Panc1 (cell line): ENCODE data around the gene DEFB118.

Source experiments
- POLR2AphosphoS5 ChIP-seq: IDR thresholded peaks from 2 replicates; pipeline ENCODE4 v1.6.1; 2012; ENCODE audit warnings: mild to moderate bottlenecking, low read depth, low read length, moderate library complexity
- TCF7L2 ChIP-seq: IDR thresholded peaks from 2 replicates; pipeline ENCODE4 v1.6.1; 2011; ENCODE audit warnings: mild to moderate bottlenecking, low read depth, low read length, inconsistent platforms
- TF ChIP-seq, protein P1 (sequence below): fragments of 450-650 bp; IDR thresholded peaks from 2 replicates; pipeline ENCODE4 v1.5.1; 2017; ENCODE audit warnings: mild to moderate bottlenecking
- TF ChIP-seq, protein P2 (sequence below), 2 experiments: IDR thresholded peaks; 2 replicates each; pipeline ENCODE4 v1.6.1; 2011 to 2012; ENCODE audit warnings: low read depth in 2 of 2, control low read depth in 1 of 2, low read length in 1 of 2, mild to moderate bottlenecking in 1 of 2, moderate library complexity in 1 of 2; ENCODE audit not compliant: insufficient read depth in 1 of 2

DNA sequence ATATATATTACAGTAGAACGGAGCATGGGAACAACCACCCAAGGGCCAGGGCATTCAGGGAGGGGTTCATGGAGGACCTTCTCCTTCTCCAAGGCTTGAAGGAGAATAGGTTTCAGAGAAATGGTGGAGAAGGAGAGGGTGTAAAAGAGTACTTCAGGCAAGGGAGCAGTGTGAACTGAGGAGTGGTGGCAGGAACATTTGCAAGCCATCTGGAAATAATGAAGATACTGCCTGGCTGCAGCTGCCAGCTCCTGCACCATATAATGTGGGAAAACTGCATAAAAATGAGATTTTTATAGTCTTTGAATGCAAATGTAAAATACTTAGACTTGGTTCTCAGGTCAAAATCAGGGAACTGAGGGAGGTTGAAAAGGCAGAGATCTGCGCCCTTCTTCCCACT, 47.3 kb downstream of the DEFB118 start:
- TF ChIP-seq, protein P1, sequence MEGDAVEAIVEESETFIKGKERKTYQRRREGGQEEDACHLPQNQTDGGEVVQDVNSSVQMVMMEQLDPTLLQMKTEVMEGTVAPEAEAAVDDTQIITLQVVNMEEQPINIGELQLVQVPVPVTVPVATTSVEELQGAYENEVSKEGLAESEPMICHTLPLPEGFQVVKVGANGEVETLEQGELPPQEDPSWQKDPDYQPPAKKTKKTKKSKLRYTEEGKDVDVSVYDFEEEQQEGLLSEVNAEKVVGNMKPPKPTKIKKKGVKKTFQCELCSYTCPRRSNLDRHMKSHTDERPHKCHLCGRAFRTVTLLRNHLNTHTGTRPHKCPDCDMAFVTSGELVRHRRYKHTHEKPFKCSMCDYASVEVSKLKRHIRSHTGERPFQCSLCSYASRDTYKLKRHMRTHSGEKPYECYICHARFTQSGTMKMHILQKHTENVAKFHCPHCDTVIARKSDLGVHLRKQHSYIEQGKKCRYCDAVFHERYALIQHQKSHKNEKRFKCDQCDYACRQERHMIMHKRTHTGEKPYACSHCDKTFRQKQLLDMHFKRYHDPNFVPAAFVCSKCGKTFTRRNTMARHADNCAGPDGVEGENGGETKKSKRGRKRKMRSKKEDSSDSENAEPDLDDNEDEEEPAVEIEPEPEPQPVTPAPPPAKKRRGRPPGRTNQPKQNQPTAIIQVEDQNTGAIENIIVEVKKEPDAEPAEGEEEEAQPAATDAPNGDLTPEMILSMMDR = no peak
- no peak for TF ChIP-seq POLR2AphosphoS5
- no peak for TF ChIP-seq TCF7L2
- TF ChIP-seq, protein P2, sequence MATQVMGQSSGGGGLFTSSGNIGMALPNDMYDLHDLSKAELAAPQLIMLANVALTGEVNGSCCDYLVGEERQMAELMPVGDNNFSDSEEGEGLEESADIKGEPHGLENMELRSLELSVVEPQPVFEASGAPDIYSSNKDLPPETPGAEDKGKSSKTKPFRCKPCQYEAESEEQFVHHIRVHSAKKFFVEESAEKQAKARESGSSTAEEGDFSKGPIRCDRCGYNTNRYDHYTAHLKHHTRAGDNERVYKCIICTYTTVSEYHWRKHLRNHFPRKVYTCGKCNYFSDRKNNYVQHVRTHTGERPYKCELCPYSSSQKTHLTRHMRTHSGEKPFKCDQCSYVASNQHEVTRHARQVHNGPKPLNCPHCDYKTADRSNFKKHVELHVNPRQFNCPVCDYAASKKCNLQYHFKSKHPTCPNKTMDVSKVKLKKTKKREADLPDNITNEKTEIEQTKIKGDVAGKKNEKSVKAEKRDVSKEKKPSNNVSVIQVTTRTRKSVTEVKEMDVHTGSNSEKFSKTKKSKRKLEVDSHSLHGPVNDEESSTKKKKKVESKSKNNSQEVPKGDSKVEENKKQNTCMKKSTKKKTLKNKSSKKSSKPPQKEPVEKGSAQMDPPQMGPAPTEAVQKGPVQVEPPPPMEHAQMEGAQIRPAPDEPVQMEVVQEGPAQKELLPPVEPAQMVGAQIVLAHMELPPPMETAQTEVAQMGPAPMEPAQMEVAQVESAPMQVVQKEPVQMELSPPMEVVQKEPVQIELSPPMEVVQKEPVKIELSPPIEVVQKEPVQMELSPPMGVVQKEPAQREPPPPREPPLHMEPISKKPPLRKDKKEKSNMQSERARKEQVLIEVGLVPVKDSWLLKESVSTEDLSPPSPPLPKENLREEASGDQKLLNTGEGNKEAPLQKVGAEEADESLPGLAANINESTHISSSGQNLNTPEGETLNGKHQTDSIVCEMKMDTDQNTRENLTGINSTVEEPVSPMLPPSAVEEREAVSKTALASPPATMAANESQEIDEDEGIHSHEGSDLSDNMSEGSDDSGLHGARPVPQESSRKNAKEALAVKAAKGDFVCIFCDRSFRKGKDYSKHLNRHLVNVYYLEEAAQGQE (IDR thresholded peaks at IDR 0.05; ENCODE audit: insufficient read depth in 1 of 2, low read depth in 2 of 2, low read length in 1 of 2) = no peak
